Thyroid gland (tissue), 4 donors: ENCODE measurements around the gene PSD2. TPM values are rescaled to one million over a fixed set of nuclear protein-coding genes. Genes with fewer than 3 reads are reported as not detected.

Source experiments
- DNase-seq, 2 donors: peaks; one replicate each; pipeline ENCODE4 v3.0.0-alpha.2; 2019
- H3K27ac ChIP-seq, 3 donors: fragments of 200-600 bp; sonication (generic); 1 replicate in 2 of 3; 2 replicates in 1 of 3; pipeline ENCODE4 v1.5.1; 2016 to 2019; ENCODE audit warnings: mild to moderate bottlenecking in 1 of 3, moderate library complexity in 1 of 3
- H3K27me3 ChIP-seq: fragments of 200-600 bp; sonication (generic); one replicate; pipeline ENCODE4 v1.5.1; 2019
- H3K36me3 ChIP-seq, 2 donors: fragments of 200-600 bp; sonication (generic); one replicate each; pipeline ENCODE4 v1.5.1; 2016 to 2019
- H3K4me1 ChIP-seq, 2 donors: fragments of 200-600 bp; sonication (generic); one replicate each; pipeline ENCODE4 v1.5.1; 2017 to 2019
- H3K4me3 ChIP-seq, 3 donors: fragments of 200-600 bp; sonication (generic); replicated peaks in 1 of 3; 1 replicate in 2 of 3; 2 replicates in 1 of 3; pipeline ENCODE4 v1.5.1; 2016; ENCODE audit warnings: mild to moderate bottlenecking in 1 of 3
- H3K9me3 ChIP-seq: fragments of 200-600 bp; sonication (generic); one replicate; pipeline ENCODE4 v1.5.1; 2017
- POLR2A ChIP-seq, 2 donors: fragments of 450-650 bp; IDR thresholded peaks; one replicate each; pipeline ENCODE4 v1.6.1; 2017; ENCODE audit warnings: antibody characterized with exemption in 2 of 2, mild to moderate bottlenecking in 2 of 2, moderate library complexity in 1 of 2
- WGBS, 2 donors: methylation state at CpG; one replicate each; pipeline ENCODE4 v1.1.5; 2017; 5-methylcytosine and 5-hydroxymethylcytosine counted together
- intact Hi-C: fragments of 100-400 bp; cut with DNase I; formaldehyde crosslinking; loops from one replicate; pipeline ENCODE4 v1.15.1; 2023
- total RNA-seq, 4 donors: library from RNA; depleted of rRNA; stranded (reverse); fragments of >200 nt; gene quantifications; one replicate each; pipeline ENCODE4 v1.2.3, GENCODE V29; 2016
- TF ChIP-seq, protein P1 (sequence below), 6 experiments: fragments of 200-600 bp in 3 of 6; fragments of 450-650 bp in 3 of 6; sonication (generic) in 3 of 6; IDR thresholded peaks; one replicate each; pipeline ENCODE4 v1.5.1; 2016 to 2019; ENCODE audit warnings: antibody characterized with exemption in 6 of 6, mild to moderate bottlenecking in 2 of 6, inconsistent platforms in 1 of 6, moderate library complexity in 1 of 6

PSD2 gene
- total RNA-seq, result under 1 TPM in 3 of 4 donors, not detected in 1; 0.11 to 0.67 (median 0.13) TPM

DNA sequence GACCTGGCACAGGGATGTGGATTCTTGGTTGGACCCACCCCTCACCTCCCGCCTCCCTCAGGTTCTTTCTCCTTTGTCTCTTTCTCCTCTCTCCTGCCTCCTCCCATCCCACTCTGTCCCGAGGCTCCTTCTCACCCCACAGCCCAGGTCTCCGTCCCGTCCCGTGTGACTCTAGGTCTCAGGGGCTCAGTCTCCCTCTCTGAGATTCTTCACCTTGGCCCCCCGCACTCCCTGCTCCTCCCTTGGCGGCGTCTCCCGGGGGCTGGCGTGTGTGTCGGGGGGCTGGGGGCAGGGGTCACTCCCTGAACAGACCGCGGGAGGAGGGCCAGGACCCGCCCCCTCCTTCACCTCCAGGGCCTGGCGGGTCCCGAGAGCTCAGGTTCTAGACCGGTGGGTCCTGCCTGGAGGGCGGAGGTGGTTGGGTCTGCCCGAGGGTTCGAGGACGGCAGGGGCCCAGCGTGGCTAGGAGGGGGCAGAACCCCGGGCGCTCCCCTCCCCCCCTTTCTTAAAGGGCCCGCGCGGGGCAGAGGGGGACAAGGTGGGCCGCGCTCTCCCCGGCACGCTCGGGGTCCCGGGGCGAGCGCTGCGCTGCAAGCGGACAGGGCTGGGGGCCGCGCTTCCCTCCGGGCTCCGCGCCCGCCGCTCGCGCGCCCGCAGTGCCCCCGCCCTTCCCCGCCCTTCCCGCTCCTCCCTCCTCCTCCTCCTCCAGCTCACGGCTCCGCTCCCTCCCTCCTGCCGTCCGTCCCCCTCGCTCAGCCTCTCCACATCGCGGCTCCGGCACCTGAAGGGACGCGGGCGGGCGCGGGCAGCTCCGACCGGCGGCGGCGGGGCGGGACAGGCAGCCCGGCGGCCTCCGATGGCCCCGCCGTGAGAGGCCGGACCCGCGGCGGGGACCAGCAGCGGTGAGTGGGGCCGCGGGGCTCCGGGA lies at the start of gene PSD2:
Gene PSD2, plus strand, starts transcription at position 735 of the 928 bp plus-strand sequence. CDS start 13,633 bp downstream, outside the sequence.
- H3K4me1 ChIP-seq, result peaks cover 27 to 35% of the 10 kb centered on the region in 2 donors
- intact Hi-C loops, result no loop called here
- no peaks in the 10 kb centered on the region for H3K36me3 ChIP-seq
- H3K27ac ChIP-seq, result no peak within 1 kb of the TSS
- H3K4me3 ChIP-seq, result peak within 1 kb of the TSS in 1 of 3 donors; percentile 33
- 12 to 25% methylated on average over 12 to 16 of the region's 83 CpGs for WGBS, 2 donors
- peaks cover 9% of the 10 kb centered on the region for H3K27me3 ChIP-seq
- H3K9me3 ChIP-seq, result no peaks in the 10 kb centered on the region
- TF ChIP-seq POLR2A (IDR thresholded peaks at IDR 0.05), result no peak
- TF ChIP-seq, protein P1, sequence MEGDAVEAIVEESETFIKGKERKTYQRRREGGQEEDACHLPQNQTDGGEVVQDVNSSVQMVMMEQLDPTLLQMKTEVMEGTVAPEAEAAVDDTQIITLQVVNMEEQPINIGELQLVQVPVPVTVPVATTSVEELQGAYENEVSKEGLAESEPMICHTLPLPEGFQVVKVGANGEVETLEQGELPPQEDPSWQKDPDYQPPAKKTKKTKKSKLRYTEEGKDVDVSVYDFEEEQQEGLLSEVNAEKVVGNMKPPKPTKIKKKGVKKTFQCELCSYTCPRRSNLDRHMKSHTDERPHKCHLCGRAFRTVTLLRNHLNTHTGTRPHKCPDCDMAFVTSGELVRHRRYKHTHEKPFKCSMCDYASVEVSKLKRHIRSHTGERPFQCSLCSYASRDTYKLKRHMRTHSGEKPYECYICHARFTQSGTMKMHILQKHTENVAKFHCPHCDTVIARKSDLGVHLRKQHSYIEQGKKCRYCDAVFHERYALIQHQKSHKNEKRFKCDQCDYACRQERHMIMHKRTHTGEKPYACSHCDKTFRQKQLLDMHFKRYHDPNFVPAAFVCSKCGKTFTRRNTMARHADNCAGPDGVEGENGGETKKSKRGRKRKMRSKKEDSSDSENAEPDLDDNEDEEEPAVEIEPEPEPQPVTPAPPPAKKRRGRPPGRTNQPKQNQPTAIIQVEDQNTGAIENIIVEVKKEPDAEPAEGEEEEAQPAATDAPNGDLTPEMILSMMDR (IDR thresholded peaks at IDR 0.05), result no peak
- peak; percentile 38 to 52 for DNase-seq

DNA sequence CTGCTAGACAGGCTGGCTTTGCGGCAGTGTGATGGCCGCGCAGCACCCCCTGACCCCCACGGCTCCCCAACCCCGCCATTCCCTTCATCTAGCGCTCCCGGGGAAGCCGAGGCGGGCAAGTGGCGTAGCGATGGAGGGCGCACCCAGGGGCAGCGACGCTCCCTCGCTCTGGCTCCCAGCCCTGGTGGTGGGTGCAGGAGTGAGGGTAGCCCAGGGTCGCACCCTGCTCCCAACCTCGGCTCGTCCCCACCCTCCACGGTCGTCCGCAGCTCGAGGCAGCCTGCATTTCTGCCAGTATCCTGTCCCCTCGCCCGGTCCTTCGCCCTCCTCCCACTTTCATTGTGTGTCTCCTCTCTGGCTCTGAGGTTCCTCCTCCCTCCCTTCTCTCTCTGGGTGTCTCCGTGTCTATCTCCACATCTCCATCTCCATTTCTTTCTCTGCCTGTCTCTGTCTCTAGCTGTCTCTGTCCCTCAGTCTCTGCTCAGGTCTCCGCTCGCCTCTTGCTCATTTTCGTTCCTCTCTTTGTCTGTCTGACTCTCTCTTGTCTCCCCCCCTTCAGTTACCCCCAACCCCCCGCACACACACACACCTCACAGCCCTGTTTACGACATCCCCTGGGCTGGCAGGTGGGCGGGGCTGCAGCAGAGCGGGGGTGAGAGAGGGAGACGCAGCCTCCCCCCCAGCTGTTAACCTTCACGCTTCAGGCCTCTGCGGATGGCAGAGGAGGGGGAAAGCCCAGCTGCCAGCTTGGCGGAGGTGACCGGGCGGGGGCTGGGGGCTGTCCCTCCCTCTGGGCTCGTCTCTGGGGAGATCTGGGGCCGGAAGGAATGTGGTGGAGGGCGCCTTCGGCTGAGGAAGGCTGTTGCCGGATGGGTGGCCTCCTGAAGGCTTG lies 48.7 kb upstream of the PSD2 start:
- Histone ChIP-seq H3K27ac (no peak overlapping the region), H3K9me3 (no peaks in the 10 kb centered on the region), H3K36me3 (no peaks in the 10 kb centered on the region), H3K27me3 (no peaks in the 10 kb centered on the region), H3K4me1 (peaks cover 21 to 44% of the 10 kb centered on the region in 2 donors), H3K4me3 (peak overlapping the region in 1 of 3 donors; percentile 42)
- peak; percentile 33 to 50 for DNase-seq
- intact Hi-C loops, result no loop called here
- WGBS, 2 donors, result 2 to 3% methylated on average over 26 to 31 of the region's 44 CpGs
- TF ChIP-seq, protein P1 (IDR thresholded peaks at IDR 0.05), result no peak
- no peak for TF ChIP-seq POLR2A (IDR thresholded peaks at IDR 0.05)

DNA sequence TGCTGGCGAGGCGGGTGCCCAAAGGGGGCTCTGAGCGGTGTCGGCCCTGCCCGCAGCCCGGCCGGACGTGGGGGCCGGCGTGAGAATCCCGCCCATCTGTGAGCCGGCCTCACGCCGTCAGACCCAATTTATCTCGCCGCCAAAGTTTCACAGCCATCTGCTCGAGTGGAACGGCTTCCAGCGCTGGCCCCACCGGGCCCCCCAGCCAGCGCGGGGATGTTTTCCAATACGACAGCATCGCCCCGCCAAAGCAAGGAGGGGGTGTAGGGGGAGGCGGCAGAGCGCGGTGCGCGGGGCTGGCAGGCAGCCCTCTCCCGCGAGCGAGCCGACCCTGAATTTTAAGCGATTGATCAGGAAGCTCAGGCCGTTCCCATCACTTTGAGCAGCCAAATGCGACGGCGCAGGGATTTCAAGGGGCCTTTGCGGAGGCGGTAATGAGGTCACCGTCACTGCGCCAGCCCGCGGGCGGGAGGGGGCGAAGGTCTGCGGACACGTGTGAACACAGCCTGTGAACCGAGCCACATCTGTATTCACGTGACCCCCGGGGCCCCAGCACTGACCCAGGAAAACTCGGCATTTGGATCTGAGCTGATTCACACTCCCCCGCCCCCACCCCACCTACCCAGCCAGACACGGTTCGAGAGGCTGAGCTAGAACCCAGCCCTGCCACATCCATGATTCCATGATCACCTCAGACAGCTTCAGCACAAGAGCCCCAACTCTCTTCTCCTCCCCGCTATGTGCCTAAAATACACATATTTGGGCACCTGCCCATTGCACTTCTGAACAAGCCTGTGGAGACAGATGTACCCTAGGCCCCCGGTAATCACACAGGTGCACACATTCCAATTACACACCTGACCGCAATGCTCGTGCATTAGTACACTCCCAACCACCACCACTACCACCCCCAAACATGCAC lies 47.8 kb upstream of the PSD2 start:
- peak overlapping the region in 1 of 3 donors; percentile 42 for H3K4me3 ChIP-seq
- no peaks in the 10 kb centered on the region for H3K9me3 ChIP-seq
- H3K27ac ChIP-seq, result no peak overlapping the region
- TF ChIP-seq POLR2A (IDR thresholded peaks at IDR 0.05), result no peak
- TF ChIP-seq, protein P1 (IDR thresholded peaks at IDR 0.05), result no peak
- peaks cover 17 to 40% of the 10 kb centered on the region in 2 donors for H3K4me1 ChIP-seq
- no peaks in the 10 kb centered on the region for H3K36me3 ChIP-seq
- peak; percentile 66 to 83 for DNase-seq
- intact Hi-C loops, result no loop called here
- WGBS, 2 donors, result 4 to 6% methylated on average over 16 to 29 of the region's 60 CpGs
- H3K27me3 ChIP-seq, result no peaks in the 10 kb centered on the region

DNA sequence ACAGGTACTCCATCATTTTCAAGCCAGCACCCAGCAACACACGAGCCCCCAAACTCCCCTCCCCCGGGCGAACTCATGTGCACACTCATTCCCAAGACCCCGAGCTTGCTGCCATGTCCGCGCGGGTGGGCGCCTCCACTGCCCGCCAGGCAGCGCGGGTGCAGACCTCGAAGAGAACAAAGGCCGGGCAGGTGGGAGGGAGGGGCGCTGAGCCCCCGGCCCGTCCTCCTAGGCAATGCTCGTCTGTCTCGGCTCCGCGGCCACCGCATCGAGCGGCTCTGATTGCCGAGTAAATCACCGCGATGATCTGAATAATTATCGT lies 47.1 kb upstream of the PSD2 start:
- no peak for TF ChIP-seq POLR2A (IDR thresholded peaks at IDR 0.05)
- TF ChIP-seq, protein P1 (IDR thresholded peaks at IDR 0.05), result no peak
- H3K4me3 ChIP-seq, result no peak overlapping the region
- no peak overlapping the region for H3K27ac ChIP-seq
- H3K27me3 ChIP-seq, result no peaks in the 10 kb centered on the region
- H3K36me3 ChIP-seq, result no peaks in the 10 kb centered on the region
- DNase-seq, result no peak
- peaks cover 17 to 36% of the 10 kb centered on the region in 2 donors for H3K4me1 ChIP-seq
- intact Hi-C loops, result no loop called here
- WGBS, 2 donors, result 33 to 37% methylated on average over 25 to 27 of the region's 27 CpGs
- no peaks in the 10 kb centered on the region for H3K9me3 ChIP-seq
